Stimulated activated naive CD8-positive, alpha-beta T cell treated with anti-CD3 and anti-CD28 coated beads, Interleukin-15, amount 100 ng/mL, for 72 hours (primary cell): ENCODE data around the gene TUBB.

Source experiments
- ATAC-seq: fragments of 150-1000 bp; cut with Tn5 transposase; 2 replicates; pipeline ENCODE4 v1.10.0; 2021; ENCODE audit warnings: mild to moderate bottlenecking, moderate library complexity
- DNase-seq, 2 donors: peaks; one replicate each; pipeline ENCODE4 v3.0.0; 2021 to 2022
- H3K27ac Mint-ChIP-seq, 2 donors: one replicate each; pipeline ENCODE4 v1.8.0; 2022; ENCODE audit warnings: mild to moderate bottlenecking in 2 of 2, mixed read lengths in 2 of 2, moderate library complexity in 2 of 2
- H3K27me3 Mint-ChIP-seq: one replicate; pipeline ENCODE4 v1.8.0; 2022; ENCODE audit warnings: mixed read lengths
- H3K4me1 Mint-ChIP-seq: one replicate; pipeline ENCODE4 v1.8.0; 2022; ENCODE audit warnings: mild to moderate bottlenecking, mixed read lengths
- H3K4me3 Mint-ChIP-seq, 2 donors: one replicate each; pipeline ENCODE4 v1.8.0; 2022; ENCODE audit warnings: mild to moderate bottlenecking in 2 of 2, mixed read lengths in 2 of 2, moderate library complexity in 1 of 2
- H3K9me3 Mint-ChIP-seq, 2 donors: one replicate each; pipeline ENCODE4 v1.8.0; 2022; ENCODE audit warnings: mixed read lengths in 2 of 2

TUBB gene

GRCh38 chr6:30768634-30769087 lies 48.5 kb downstream of the TUBB start:
- H3K9me3 Mint-ChIP-seq = peaks cover 10 to 14% of the 10 kb centered on the region in 2 donors
- H3K4me1 Mint-ChIP-seq = peaks cover 93% of the 10 kb centered on the region
- DNase-seq (peak in 1 of 2 donors; percentile 57), ATAC-seq (peak; percentile 47)
- peak overlapping the region; percentile 79 to 80 for H3K4me3 Mint-ChIP-seq
- H3K27ac Mint-ChIP-seq = peak overlapping the region; percentile 97 to 99
- H3K27me3 Mint-ChIP-seq = no peaks in the 10 kb centered on the region

- peak overlapping the region; percentile 97 to 99 for H3K27ac Mint-ChIP-seq
- H3K27me3 Mint-ChIP-seq = no peaks in the 10 kb centered on the region
- peak; percentile 79 to 89 for DNase-seq
- peak; percentile 78 for ATAC-seq
- H3K9me3 Mint-ChIP-seq = peaks cover 10 to 11% of the 10 kb centered on the region in 2 donors
- peaks cover 93% of the 10 kb centered on the region for H3K4me1 Mint-ChIP-seq
- peak overlapping the region; percentile 79 to 80 for H3K4me3 Mint-ChIP-seq
Measured at GRCh38 chr6:30769088-30769852, 49.1 kb downstream of the TUBB start.

GRCh38 chr6:30769853-30770524 lies 49.8 kb downstream of the TUBB start:
- peak overlapping the region; percentile 97 to 99 for H3K27ac Mint-ChIP-seq
- peaks cover 86% of the 10 kb centered on the region for H3K4me1 Mint-ChIP-seq
- peaks cover 7 to 10% of the 10 kb centered on the region in 2 donors for H3K9me3 Mint-ChIP-seq
- peak in 1 of 2 donors; percentile 46 for DNase-seq
- H3K4me3 Mint-ChIP-seq = peak overlapping the region; percentile 79 to 80
- peak; percentile 48 for ATAC-seq
- H3K27me3 Mint-ChIP-seq = no peaks in the 10 kb centered on the region

GRCh38 chr6:30770592-30770991 lies 50.4 kb downstream of the TUBB start:
- Mint-ChIP-seq H3K4me3 (peak overlapping the region in 1 of 2 donors; percentile 27), H3K9me3 (peaks cover 7 to 10% of the 10 kb centered on the region in 2 donors), H3K4me1 (peaks cover 80% of the 10 kb centered on the region), H3K27me3 (no peaks in the 10 kb centered on the region), H3K27ac (peak overlapping the region; percentile 97 to 99)
- ATAC-seq (no peak), DNase-seq (no peak)

GRCh38 chr6:30774701-30775100 lies 54.5 kb downstream of the TUBB start:
- peaks cover 7 to 10% of the 10 kb centered on the region in 2 donors for H3K9me3 Mint-ChIP-seq
- no peak overlapping the region for H3K27ac Mint-ChIP-seq
- no peak overlapping the region for H3K4me3 Mint-ChIP-seq
- ATAC-seq (no peak), DNase-seq (no peak)
- H3K27me3 Mint-ChIP-seq = no peaks in the 10 kb centered on the region
- H3K4me1 Mint-ChIP-seq = peaks cover 73% of the 10 kb centered on the region
